ENCODE measurements around the gene WDR77.

WDR77 gene

DNA sequence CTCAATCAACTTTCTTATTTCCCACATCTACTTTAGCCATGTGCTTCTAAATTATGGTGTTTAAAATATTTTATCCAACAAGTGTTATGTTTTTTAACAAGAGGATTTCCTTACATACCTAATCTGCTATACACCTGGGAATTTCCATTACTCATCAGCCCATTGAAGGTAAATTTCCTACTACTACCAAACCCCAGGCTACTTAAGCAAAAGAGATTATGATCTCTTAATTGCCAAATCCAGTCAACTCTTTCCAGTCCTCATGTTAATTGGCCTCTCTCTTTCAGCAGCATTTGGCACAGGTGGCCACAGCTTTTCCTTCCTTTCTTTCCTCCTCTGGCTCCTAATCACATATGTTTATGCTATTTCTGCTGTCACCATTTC, 19.7 kb upstream of the WDR77 start:
- Histone ChIP-seq H3K27me3 (replicated peaks; ENCODE audit: control insufficient read depth, insufficient read depth, low read length) (no peaks in the 10 kb centered on the region), H3K4me1 (ENCODE audit: control insufficient read depth, insufficient read depth, low read length) (no peaks in the 10 kb centered on the region), H3K9ac (ENCODE audit: low read length) (no peak overlapping the region), H3K4me3 (ENCODE audit: low read length) (no peak overlapping the region), H3K9me3 (ENCODE audit: control insufficient read depth, low read length) (no peaks in the 10 kb centered on the region), H3K36me3 (ENCODE audit: control insufficient read depth, insufficient read depth, low read length, severe bottlenecking) (peaks cover 48% of the 10 kb centered on the region)
- DNase-seq (ENCODE audit: low read depth) = no peak

DNA sequence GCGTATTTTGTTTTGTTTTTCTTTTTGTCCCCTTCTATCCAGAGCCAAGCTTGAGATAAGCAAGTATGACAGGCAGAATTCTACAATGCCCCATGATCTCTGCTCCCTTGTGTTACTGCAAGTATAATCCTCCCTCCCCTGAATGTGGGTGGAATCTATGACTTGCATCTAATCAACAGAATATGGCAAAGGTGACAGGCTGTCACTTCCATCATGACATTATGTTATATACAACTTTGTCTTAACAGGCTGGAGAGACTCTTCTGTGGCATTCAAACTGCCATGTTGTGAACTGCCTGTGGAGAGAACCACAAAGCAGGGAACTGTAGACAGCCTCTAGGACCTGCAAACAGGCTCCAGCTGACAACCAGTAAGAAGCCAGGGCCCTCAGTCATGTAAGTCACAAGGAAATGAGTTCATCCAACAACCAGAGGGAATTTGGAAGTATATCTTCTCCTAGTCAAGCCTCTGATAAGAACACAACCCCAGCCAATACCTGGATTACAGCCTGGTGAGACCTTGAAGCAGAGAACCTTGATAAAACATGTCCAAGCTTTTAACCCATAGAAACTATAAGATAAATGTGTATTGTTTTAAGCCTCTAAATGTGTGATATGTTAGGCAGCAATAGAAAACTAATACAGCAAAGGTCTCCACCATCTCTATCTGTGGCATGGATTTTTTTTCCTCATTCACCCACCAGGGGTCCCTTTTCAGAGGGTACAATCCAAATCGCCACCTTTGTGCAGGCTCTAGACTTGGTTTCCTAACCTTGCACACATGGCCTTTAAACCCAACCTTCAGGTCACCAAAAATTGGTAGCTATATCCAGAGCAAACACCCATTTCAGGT, 19.0 kb upstream of the WDR77 start:
- H3K4me3 ChIP-seq (ENCODE audit: low read length) = no peak overlapping the region
- H3K9me3 ChIP-seq (ENCODE audit: control insufficient read depth, low read length) = no peaks in the 10 kb centered on the region
- H3K36me3 ChIP-seq (ENCODE audit: control insufficient read depth, insufficient read depth, low read length, severe bottlenecking) = peaks cover 48% of the 10 kb centered on the region
- DNase-seq (ENCODE audit: low read depth) = no peak
- no peaks in the 10 kb centered on the region for H3K4me1 ChIP-seq (ENCODE audit: control insufficient read depth, insufficient read depth, low read length)
- no peaks in the 10 kb centered on the region for H3K27me3 ChIP-seq (replicated peaks; ENCODE audit: control insufficient read depth, insufficient read depth, low read length)
- no peak overlapping the region for H3K9ac ChIP-seq (ENCODE audit: low read length)

- no peaks in the 10 kb centered on the region for H3K9me3 ChIP-seq (ENCODE audit: control insufficient read depth, low read length)
- no peak overlapping the region for H3K4me3 ChIP-seq (ENCODE audit: low read length)
- peaks cover 4% of the 10 kb centered on the region for H3K4me1 ChIP-seq (ENCODE audit: control insufficient read depth, insufficient read depth, low read length)
- DNase-seq (ENCODE audit: low read depth) = no peak
- no peak overlapping the region for H3K9ac ChIP-seq (ENCODE audit: low read length)
- H3K36me3 ChIP-seq (ENCODE audit: control insufficient read depth, insufficient read depth, low read length, severe bottlenecking) = peaks cover 60% of the 10 kb centered on the region
- H3K27me3 ChIP-seq (replicated peaks; ENCODE audit: control insufficient read depth, insufficient read depth, low read length) = no peaks in the 10 kb centered on the region
Measured at GRCh38 chr1:111466480-111466879, 17.4 kb upstream of the WDR77 start.

- Histone ChIP-seq H3K9me3 (ENCODE audit: control insufficient read depth, low read length) (no peaks in the 10 kb centered on the region), H3K4me1 (ENCODE audit: control insufficient read depth, insufficient read depth, low read length) (peaks cover 4% of the 10 kb centered on the region), H3K27me3 (replicated peaks; ENCODE audit: control insufficient read depth, insufficient read depth, low read length) (no peaks in the 10 kb centered on the region), H3K36me3 (ENCODE audit: control insufficient read depth, insufficient read depth, low read length, severe bottlenecking) (peaks cover 64% of the 10 kb centered on the region), H3K4me3 (ENCODE audit: low read length) (no peak overlapping the region), H3K9ac (ENCODE audit: low read length) (no peak overlapping the region)
- no peak for DNase-seq (ENCODE audit: low read depth)
Measured at GRCh38 chr1:111465754-111466153, 16.7 kb upstream of the WDR77 start.

GRCh38 chr1:111463029-111463683, 14.1 kb upstream of the WDR77 start:
- Histone ChIP-seq H3K4me1 (ENCODE audit: control insufficient read depth, insufficient read depth, low read length) (peaks cover 4% of the 10 kb centered on the region), H3K9ac (ENCODE audit: low read length) (no peak overlapping the region), H3K27me3 (replicated peaks; ENCODE audit: control insufficient read depth, insufficient read depth, low read length) (no peaks in the 10 kb centered on the region), H3K9me3 (ENCODE audit: control insufficient read depth, low read length) (no peaks in the 10 kb centered on the region), H3K36me3 (ENCODE audit: control insufficient read depth, insufficient read depth, low read length, severe bottlenecking) (peaks cover 65% of the 10 kb centered on the region), H3K4me3 (ENCODE audit: low read length) (no peak overlapping the region)
- DNase-seq (ENCODE audit: low read depth) = no peak

GRCh38 chr1:111462370-111463028, 13.4 kb upstream of the WDR77 start:
- no peak for DNase-seq (ENCODE audit: low read depth)
- Histone ChIP-seq H3K9me3 (ENCODE audit: control insufficient read depth, low read length) (no peaks in the 10 kb centered on the region), H3K27me3 (replicated peaks; ENCODE audit: control insufficient read depth, insufficient read depth, low read length) (no peaks in the 10 kb centered on the region), H3K4me3 (ENCODE audit: low read length) (no peak overlapping the region), H3K4me1 (ENCODE audit: control insufficient read depth, insufficient read depth, low read length) (peaks cover 4% of the 10 kb centered on the region), H3K9ac (ENCODE audit: low read length) (no peak overlapping the region), H3K36me3 (ENCODE audit: control insufficient read depth, insufficient read depth, low read length, severe bottlenecking) (peaks cover 65% of the 10 kb centered on the region)

- Histone ChIP-seq H3K9me3 (ENCODE audit: control insufficient read depth, low read length) (no peaks in the 10 kb centered on the region), H3K36me3 (ENCODE audit: control insufficient read depth, insufficient read depth, low read length, severe bottlenecking) (peaks cover 66% of the 10 kb centered on the region), H3K4me1 (ENCODE audit: control insufficient read depth, insufficient read depth, low read length) (peaks cover 4% of the 10 kb centered on the region), H3K9ac (ENCODE audit: low read length) (no peak overlapping the region), H3K4me3 (ENCODE audit: low read length) (no peak overlapping the region), H3K27me3 (replicated peaks; ENCODE audit: control insufficient read depth, insufficient read depth, low read length) (no peaks in the 10 kb centered on the region)
- DNase-seq (ENCODE audit: low read depth) = no peak
Measured at GRCh38 chr1:111461765-111462164, 12.7 kb upstream of the WDR77 start.

- H3K4me3 ChIP-seq (ENCODE audit: low read length) = no peak overlapping the region
- H3K27me3 ChIP-seq (replicated peaks; ENCODE audit: control insufficient read depth, insufficient read depth, low read length) = no peaks in the 10 kb centered on the region
- H3K9ac ChIP-seq (ENCODE audit: low read length) = no peak overlapping the region
- peaks cover 23% of the 10 kb centered on the region for H3K4me1 ChIP-seq (ENCODE audit: control insufficient read depth, insufficient read depth, low read length)
- H3K9me3 ChIP-seq (ENCODE audit: control insufficient read depth, low read length) = no peaks in the 10 kb centered on the region
- peaks cover 84% of the 10 kb centered on the region for H3K36me3 ChIP-seq (ENCODE audit: control insufficient read depth, insufficient read depth, low read length, severe bottlenecking)
- no peak for DNase-seq (ENCODE audit: low read depth)
Measured at GRCh38 chr1:111455642-111456031, 6.6 kb upstream of the WDR77 start.

DNA sequence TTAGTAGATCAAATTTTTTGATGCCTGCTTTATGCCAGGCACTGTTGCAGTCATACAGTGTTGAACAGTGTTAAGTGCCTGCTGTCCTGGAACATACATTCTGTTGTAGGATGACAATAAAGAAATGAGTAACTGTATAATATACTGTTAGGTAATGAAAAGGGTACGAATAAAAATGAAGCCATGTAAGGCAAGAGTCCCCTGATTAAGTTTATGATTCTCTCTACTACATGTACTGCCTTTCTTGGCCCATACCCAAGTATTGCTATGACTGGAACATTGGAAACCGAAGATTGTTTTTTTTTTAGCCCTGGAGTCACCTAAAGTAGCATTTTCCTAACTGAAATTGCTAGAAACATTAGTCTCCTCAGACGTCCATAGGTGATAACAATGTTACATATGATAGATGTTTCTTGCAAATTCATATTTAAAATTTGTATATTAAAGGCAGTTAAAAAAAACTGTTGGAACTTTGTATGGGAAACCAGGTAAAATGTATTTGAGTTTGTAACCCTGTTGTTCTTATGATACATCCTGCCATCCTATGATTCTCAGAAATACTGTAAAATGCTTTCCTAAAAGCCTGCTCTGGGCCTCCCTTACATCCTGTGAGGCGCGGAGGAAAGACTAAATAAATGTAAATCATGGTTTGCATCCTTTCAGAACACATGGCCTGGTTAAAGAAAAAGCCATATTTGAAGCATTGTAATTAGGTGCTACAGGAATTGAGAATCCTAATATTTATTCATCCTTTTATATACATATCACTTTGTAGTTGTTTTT, 6.0 kb upstream of the WDR77 start:
- no peak overlapping the region for H3K9ac ChIP-seq (ENCODE audit: low read length)
- DNase-seq (ENCODE audit: low read depth) = no peak
- no peaks in the 10 kb centered on the region for H3K9me3 ChIP-seq (ENCODE audit: control insufficient read depth, low read length)
- peaks cover 81% of the 10 kb centered on the region for H3K36me3 ChIP-seq (ENCODE audit: control insufficient read depth, insufficient read depth, low read length, severe bottlenecking)
- H3K4me1 ChIP-seq (ENCODE audit: control insufficient read depth, insufficient read depth, low read length) = peaks cover 29% of the 10 kb centered on the region
- H3K4me3 ChIP-seq (ENCODE audit: low read length) = no peak overlapping the region
- H3K27me3 ChIP-seq (replicated peaks; ENCODE audit: control insufficient read depth, insufficient read depth, low read length) = no peaks in the 10 kb centered on the region

DNA sequence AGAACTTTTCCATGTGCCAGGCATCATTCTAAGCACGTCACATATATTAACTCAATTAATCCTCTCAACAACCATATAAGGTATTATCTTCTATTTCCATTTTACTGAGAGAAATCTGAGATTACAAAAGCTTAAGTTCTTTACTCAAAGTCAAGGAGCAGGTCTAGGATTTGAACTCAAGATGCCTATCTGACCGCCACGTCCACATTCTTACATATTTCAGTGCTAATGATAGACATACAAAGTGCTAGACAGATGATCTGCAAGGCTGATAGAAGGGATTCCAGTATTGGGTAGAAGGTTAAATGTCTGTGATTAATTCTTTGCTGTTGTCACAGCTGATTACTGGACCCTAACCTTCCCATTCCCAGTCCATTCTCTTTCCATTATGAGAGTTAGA, 4.7 kb upstream of the WDR77 start:
- Histone ChIP-seq H3K4me3 (ENCODE audit: low read length) (no peak overlapping the region), H3K36me3 (ENCODE audit: control insufficient read depth, insufficient read depth, low read length, severe bottlenecking) (peaks cover 68% of the 10 kb centered on the region), H3K4me1 (ENCODE audit: control insufficient read depth, insufficient read depth, low read length) (peaks cover 31% of the 10 kb centered on the region), H3K27me3 (replicated peaks; ENCODE audit: control insufficient read depth, insufficient read depth, low read length) (no peaks in the 10 kb centered on the region), H3K9me3 (ENCODE audit: control insufficient read depth, low read length) (no peaks in the 10 kb centered on the region), H3K9ac (ENCODE audit: low read length) (no peak overlapping the region)
- DNase-seq (ENCODE audit: low read depth) = no peak

DNA sequence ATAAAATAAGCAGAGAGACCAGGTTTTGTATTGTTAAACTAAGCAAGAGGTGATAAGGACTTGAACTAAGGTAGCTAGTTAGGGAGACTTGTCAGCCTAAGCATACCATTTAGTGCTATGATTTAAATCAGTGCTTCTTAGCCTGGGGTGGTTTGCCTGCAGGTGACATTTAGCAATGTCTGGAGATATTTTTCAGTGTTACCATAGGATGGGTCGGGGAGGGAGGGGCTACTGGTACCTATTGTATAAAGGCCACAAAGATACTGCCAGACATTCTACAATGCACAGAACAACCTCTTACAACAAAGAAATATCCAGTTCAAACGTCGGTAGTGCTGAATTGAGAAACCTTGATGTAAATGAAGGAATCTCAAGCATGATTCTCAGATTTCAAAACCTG, 3.5 kb upstream of the WDR77 start:
- Histone ChIP-seq H3K27me3 (replicated peaks; ENCODE audit: control insufficient read depth, insufficient read depth, low read length) (no peaks in the 10 kb centered on the region), H3K36me3 (ENCODE audit: control insufficient read depth, insufficient read depth, low read length, severe bottlenecking) (peaks cover 57% of the 10 kb centered on the region), H3K9me3 (ENCODE audit: control insufficient read depth, low read length) (no peaks in the 10 kb centered on the region), H3K9ac (ENCODE audit: low read length) (no peak overlapping the region), H3K4me3 (ENCODE audit: low read length) (no peak overlapping the region), H3K4me1 (ENCODE audit: control insufficient read depth, insufficient read depth, low read length) (peaks cover 37% of the 10 kb centered on the region)
- no peak for DNase-seq (ENCODE audit: low read depth)

Data from adipocyte (in vitro differentiated cells).